NT2/D1 (cell line): ENCODE results near the gene CD81.
A peak's percentile ranks its signal among the peaks of the same experiment; 100 is the strongest.

ENCODE experiments used
- YY1 ChIP-seq: IDR thresholded peaks from 2 replicates; pipeline ENCODE4 v1.6.1; 2011; ENCODE audit not compliant: insufficient read length, insufficient read depth
- ZNF274 ChIP-seq: IDR thresholded peaks from 2 replicates; pipeline ENCODE4 v1.6.1; 2011; ENCODE audit warnings: mild to moderate bottlenecking, low read depth, low read length

- TF ChIP-seq ZNF274 (no peak), YY1 (peak; percentile 63)
Observed at GRCh38 chr11:2400762-2401435, 23.8 kb downstream of the CD81 start.
